Measurements from ENCODE around the gene CLIP4. TPM values are rescaled to one million over a fixed set of nuclear protein-coding genes. Genes with fewer than 3 reads are reported as not detected.

CLIP4 gene
- total RNA-seq, 1 donor from 2014 or later, result 8.1 TPM

DNA sequence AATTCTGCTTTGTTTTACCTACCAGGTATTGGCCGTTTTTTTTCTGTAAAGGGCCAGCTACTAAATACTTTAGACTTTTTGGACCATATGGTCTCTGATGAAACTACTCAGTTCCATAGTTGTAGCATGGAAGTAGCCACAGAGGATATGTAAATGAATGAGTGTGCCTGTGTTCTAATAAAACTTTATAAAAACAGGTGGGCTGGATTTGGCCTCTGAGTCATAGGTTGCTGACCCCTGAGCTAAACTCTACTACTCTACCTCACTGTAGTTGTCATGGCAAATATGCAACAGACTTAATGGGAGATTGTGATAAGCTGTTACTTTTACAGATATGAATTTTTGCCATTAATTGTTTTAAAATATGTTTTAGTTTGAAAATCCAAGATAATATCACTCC is 19.7 kb downstream of the CLIP4 start:
- DNase-seq (ENCODE audit: low read depth in 2 of 2), result no peak

- DNase-seq (ENCODE audit: low read depth in 2 of 2), result no peak
These were observed 23.9 kb downstream of the CLIP4 start for GRCh38 chr2:29139152-29139551.

DNA sequence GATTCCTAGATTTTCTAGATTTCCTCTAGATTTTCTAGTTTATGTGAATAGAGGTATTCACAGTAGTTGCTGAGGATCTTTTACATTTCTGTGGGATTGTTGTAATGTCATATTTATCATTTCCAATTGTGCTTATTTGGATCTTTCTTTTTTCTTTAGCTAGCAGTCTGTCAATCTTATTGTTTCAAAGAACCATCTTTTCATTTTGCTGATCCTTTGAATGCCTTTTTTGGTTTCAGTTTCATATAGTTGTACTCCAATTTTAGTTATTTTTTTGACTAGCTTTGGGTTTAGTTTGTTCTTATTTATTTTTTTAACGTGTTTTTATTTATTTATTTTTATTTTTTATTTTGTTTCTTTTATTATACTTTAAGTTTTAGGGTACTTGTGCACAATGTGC is 24.5 kb downstream of the CLIP4 start:
- no peak for DNase-seq (ENCODE audit: low read depth in 2 of 2)

DNA sequence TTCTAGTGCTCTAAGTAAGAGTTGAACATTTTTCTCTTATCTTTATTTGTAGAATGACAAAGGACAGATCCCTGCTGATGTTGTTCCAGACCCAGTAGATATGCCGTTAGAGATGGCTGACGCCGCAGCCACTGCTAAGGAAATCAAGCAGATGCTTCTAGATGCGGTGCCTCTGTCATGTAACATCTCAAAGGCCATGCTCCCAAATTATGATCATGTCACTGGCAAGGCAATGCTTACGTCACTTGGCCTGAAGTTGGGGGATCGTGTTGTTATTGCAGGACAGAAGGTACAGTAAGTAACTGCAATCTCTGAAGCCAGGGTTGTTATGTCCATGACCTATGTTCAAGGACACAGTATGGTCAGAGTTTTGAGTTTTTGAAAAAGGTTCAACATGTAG is 28.4 kb downstream of the CLIP4 start:
- no peak for DNase-seq (ENCODE audit: low read depth in 2 of 2)

DNA sequence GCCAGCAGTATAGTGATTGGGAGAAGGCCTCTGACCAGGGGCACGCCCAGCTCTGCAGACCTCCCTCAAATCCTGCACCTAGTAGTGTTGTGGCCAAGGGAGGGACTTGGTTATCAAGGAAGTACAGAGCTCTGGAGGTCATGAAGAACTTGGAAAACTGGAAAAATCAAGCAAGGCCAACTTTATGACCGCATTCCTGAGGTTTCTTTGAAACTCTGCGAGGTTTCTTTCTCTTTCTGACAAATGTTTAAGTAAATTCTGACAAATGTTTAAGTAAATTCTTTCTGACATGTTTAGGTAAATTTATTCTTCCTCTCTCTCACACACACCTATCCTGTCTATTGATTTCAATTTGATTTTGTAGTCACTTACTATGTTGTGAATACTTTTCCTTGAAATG is 31.0 kb downstream of the CLIP4 start:
- no peak for DNase-seq (ENCODE audit: low read depth in 2 of 2)

- DNase-seq (ENCODE audit: low read depth in 2 of 2), result no peak
These were observed 32.7 kb downstream of the CLIP4 start for GRCh38 chr2:29147963-29148362.

- no peak for DNase-seq (ENCODE audit: low read depth in 2 of 2)
These were observed 39.4 kb downstream of the CLIP4 start for GRCh38 chr2:29154610-29155009.

- DNase-seq (ENCODE audit: low read depth in 2 of 2), result no peak
These were observed 40.4 kb downstream of the CLIP4 start for GRCh38 chr2:29155578-29155977.

DNA sequence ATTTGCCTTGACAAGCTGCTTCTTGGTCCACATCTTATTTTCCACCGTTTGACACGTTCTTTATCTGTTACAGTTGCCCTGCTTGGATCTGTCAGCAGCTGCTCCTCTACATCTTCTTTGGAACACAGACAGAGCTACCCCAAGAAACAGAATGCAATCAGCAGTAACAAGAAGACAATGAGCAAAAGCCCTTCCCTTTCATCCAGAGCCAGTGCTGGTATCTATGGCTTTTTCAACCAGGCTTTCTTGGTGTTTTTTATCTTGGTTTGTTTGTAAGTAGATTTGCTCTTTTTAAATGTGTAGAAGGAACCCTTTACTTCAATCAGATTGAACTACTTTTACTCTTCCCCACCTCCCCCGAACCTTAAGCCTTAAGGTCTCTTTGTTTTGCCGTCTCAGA is 41.9 kb downstream of the CLIP4 start:
- no peak for DNase-seq (ENCODE audit: low read depth in 2 of 2)

DNA sequence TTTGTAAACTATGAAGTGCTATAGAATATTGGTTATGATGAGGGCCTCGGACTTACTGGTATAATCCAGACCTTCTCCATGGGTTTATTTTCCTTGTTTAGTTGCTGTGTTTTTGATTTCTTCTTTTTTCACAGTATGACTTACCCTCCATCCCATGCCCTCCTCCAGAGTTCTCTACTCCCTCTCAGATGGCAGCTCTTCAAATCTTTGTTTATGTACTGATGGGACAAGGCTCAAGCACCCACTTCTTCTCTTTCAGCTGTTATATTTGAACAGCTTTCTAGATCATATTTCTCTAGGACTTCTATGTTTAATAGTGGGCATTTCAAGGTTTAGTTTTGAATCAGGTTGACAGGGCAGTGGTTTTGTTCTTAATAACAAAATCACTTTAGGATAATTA is 43.9 kb downstream of the CLIP4 start:
- DNase-seq (ENCODE audit: low read depth in 2 of 2), result no peak

- no peak for DNase-seq (ENCODE audit: low read depth in 2 of 2)
These were observed 45.0 kb downstream of the CLIP4 start for GRCh38 chr2:29160184-29160583.

DNA sequence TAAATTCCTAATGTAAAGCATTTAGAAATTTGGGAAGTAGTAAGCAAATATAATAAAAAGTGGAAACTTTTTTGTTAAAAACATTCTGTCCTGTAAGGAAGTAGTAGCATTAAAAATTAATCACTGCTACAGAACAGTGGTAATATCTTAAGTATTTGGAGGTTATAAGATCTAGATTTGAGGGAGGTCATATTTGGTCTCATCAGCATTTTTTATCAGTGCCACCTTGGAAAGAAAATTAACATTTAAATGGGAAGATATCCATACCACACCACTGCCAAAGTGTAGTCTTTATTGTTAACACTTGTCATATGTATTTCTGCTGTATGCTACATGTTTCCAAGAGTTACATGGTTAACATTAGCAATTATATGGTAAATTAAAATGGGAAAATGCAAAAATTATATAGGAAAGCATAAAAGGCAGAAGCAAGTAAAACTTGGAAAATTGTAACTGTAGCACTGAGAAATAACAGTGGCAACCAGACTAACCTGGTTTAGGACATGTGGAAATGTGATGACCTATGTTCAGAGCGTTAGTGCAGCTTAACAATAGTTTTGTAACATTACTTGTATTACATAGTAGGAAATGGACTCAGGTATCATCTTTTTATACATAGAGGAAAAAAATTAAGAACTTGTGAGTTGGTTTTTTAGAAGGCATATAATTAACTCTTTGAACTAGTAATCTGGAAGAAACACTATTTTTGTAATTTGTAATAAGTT is 47.2 kb downstream of the CLIP4 start:
- DNase-seq (ENCODE audit: low read depth in 2 of 2), result no peak

DNA sequence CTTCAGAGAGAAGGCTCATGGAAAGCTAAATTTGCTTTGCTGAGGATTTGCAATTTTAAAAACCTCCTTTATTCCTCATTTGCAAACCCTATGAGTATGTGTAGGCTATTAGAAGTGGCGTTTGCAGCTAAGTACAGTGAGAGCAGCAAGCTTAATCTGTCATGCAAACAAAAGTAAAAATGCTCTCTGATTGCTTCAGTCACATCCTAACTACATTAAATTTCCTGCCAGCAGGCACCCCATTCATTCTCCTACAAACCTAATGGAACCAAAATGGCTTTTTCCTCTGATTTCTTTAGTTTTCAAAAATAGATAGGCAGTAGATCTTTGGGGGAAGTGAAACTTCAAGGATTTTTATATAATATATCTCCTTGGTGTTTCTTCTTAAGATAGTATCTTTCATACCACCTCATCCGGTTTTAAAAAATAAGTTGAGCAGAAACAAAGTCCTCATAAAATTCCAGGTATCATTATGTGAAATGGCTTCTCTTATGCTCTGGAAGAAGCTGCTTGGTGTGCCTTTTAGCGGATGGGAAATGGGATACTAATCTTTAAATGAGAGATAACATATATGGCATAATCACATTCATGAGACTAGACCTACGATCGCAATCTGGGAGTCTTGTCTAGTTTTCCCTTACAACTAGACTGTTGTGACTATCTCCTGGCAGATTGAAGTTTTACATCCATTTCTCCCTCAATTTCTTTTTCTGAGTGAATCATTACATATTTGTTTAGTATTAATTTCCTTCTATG is 49.1 kb downstream of the CLIP4 start:
- no peak for DNase-seq (ENCODE audit: low read depth in 2 of 2)

DNA sequence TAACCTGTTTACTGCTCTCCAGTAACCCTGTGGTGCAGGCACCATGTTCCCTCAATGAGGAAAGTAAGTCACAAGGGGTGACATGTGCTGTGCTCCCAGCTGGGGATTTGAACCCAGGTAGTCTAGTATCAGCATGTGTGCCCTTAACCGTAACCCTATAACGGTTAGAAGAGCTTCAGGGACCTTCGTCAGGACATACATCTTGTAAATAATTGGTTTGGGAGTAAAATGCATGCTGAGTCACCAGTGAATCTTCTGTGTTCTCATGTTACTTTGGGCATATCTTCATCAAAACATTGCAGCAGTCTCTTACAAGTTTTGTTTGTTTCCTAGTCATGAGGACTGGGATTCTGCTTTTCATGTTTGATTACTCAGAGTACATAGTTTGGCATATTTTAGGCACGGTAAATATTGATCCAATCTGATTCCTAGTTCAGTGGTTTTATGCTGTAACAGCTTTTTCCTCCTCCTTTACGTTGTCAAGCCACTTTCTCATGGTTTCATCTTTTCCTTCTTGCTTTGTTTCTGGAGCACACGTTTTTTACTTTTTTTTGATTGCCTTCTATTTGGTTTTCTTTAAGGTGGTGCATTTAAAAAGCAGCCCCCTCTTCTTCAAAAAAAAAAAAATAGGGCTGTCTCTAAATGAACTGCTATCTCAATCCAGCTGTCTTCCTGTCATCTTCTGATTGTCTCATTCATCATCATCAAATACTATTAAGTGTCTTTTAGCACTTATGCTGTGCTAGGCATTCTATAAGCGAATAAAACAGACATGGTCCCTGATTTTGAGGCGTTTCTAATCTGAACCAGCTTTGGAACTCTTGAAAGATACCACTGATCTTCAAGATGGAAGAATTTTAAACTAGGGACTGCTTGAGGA is 50.4 kb downstream of the CLIP4 start:
- DNase-seq (ENCODE audit: low read depth in 2 of 2), result peak in 1 of 2 donors; percentile 2

DNA sequence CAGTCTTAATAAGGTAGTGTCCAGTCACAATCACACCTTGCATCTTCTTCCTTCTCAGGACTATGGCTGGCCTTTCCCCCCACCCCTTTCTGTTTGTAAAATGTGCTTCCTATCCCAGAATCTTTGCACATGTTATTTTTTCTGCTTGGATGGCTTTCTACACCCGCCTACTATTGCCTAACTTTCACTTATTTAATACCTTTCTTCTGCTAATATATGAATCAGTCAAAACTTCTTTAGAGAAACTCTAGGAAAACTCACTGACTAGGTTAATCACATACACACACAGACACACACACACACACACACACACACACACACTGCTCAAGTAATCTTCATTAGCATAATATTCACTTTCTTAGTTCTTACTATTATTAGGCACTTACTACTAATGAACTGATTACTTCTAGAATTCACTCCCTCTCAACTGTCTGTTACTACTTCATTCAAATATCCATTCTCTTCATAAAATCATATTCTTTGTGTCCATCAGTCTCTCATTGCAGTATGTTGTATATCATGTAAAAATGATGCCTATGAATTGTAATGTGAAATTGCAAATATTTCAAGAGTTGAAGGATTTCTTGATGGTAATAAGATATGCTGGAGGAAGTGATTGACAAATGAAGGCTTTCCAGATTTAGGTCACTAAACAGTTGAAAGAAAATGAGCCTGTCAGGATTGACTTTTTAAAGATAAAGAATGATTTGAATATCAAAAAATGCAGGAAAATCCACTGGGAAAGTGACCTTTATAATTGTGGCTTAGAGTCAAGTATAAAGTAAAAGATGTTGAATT is 51.2 kb downstream of the CLIP4 start:
- no peak for DNase-seq (ENCODE audit: low read depth in 2 of 2)

GRCh38 chr2:29174937-29175336 is 59.7 kb downstream of the CLIP4 start:
- no peak for DNase-seq (ENCODE audit: low read depth in 2 of 2)

DNA sequence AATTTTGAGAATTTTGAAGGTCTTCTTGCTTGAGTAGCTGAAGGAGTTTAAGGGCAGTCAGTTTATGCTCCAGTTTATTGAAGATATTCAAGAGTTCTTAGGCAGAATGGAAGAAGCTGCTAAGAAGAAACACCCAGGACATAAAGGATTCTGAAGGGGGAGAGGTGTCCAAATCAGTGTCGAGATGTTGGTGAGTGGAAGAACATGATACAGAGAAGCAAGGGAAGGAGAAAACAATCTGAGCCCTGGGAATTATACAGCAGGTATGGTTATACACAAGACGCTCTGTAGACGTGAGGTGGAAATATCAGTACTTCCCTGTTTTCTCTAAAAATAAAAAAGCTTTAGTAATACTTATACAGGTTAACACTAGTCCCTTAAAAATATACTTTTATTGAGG is 60.1 kb downstream of the CLIP4 start:
- DNase-seq (ENCODE audit: low read depth in 2 of 2), result no peak

GRCh38 chr2:29182334-29182733 is 67.1 kb downstream of the CLIP4 start:
- DNase-seq (ENCODE audit: low read depth in 2 of 2), result no peak

DNA sequence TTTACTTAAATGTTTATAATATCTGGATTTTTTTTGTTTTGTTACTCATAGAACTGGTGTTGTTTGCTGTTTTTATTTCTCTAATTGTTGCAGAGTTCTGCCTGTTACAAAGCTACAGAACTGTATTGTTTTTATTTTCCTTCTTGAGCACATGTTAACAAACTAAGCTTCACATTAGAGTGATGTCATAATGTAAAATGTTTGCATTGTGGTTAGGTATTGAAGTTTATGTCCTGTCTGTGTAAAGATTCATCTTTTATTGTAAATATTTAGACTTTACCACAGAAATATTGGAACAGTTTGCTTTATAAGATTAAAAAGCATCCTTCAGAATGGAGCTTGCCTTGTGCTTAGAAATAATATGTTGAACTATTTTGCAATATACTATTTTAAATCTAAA is 67.7 kb downstream of the CLIP4 start:
- DNase-seq (ENCODE audit: low read depth in 2 of 2), result no peak

DNA sequence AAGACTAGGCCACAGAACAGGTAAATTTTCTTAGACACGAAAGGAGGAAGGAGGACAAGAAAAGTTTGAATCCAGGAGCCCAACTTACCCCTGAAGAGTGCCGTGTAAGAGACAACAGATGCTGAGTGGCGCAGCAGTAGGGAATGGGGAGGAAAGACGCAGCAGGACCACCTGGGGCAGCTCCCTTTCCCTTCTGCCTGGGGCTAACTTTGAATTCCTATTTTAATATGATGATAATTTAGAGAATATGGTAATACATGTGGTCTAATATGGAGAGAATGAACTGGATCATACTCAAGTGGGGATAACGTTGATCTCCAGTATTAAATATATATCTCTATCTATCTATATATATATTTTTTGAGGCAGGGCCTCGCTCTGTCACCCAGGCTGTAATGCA is 69.3 kb downstream of the CLIP4 start:
- DNase-seq (ENCODE audit: low read depth in 2 of 2), result no peak

DNA sequence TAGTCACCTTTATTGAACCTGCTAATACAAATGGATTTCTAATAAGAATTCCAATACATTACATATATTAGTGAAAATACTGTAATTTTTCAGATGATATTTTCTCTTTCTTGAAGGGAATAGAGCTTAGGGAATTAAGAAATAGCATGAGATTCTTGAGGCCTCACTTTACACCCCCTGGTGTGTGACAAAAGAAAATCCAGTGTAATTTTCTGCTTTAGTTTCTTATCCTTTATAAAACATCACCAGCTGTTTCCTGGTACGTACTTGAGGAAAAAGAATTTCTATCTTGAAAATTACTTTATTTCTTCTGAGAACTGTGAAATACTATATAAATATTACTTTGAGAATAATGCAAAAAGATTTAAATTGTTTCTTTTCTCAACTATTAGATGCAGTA is 71.6 kb downstream of the CLIP4 start:
- DNase-seq (ENCODE audit: low read depth in 2 of 2), result no peak

Data from dermis microvascular lymphatic vessel endothelial cell (primary cell).